HG02885 (cell line): ENCODE measurements around the gene ZPBP2.

Source experiments
- ATAC-seq: cut with Tn5 transposase; IDR thresholded peaks from one replicate; pipeline ENCODE4 v1.9.1; 2021; ENCODE audit warnings: mild to moderate bottlenecking; ENCODE audit not compliant: unreplicated experiment, poor library complexity

ZPBP2 gene

GRCh38 chr17:39903158-39903884 is 35.3 kb downstream of the ZPBP2 start:
- no peak for ATAC-seq

GRCh38 chr17:39904990-39905288 is 36.9 kb downstream of the ZPBP2 start:
- no peak for ATAC-seq

- no peak for ATAC-seq
These were observed 40.9 kb downstream of the ZPBP2 start for GRCh38 chr17:39908789-39909352.

GRCh38 chr17:39913989-39914388 is 46.0 kb downstream of the ZPBP2 start:
- ATAC-seq = no peak

- no peak for ATAC-seq
These were observed 47.6 kb downstream of the ZPBP2 start for GRCh38 chr17:39915559-39915958.

GRCh38 chr17:39916918-39917317 is 48.9 kb downstream of the ZPBP2 start:
- ATAC-seq = no peak

- no peak for ATAC-seq
These were observed 51.2 kb downstream of the ZPBP2 start for GRCh38 chr17:39919087-39919683.

GRCh38 chr17:39920218-39921210 is 52.5 kb downstream of the ZPBP2 start:
- ATAC-seq = no peak

- no peak for ATAC-seq
These were observed 53.3 kb downstream of the ZPBP2 start for GRCh38 chr17:39921323-39921722.

GRCh38 chr17:39922006-39922405 is 54.0 kb downstream of the ZPBP2 start:
- ATAC-seq = no peak

GRCh38 chr17:39923230-39923629 is 55.2 kb downstream of the ZPBP2 start:
- ATAC-seq = no peak

- ATAC-seq = no peak
These were observed 56.1 kb downstream of the ZPBP2 start for GRCh38 chr17:39923836-39924690.

- no peak for ATAC-seq
These were observed 56.7 kb downstream of the ZPBP2 start for GRCh38 chr17:39924691-39925055.

GRCh38 chr17:39925282-39926134 is 57.5 kb downstream of the ZPBP2 start:
- ATAC-seq = no peak

GRCh38 chr17:39926135-39926587 is 58.2 kb downstream of the ZPBP2 start:
- no peak for ATAC-seq

- ATAC-seq = peak; percentile 20
These were observed 58.6 kb downstream of the ZPBP2 start for GRCh38 chr17:39926588-39927100.
